Stimulated activated CD4-positive, alpha-beta T cell treated with anti-CD3 and anti-CD28 coated beads, Interleukin-2, amount 100 ng/mL, for 4 hours (primary cell): Measurements from ENCODE around the gene CREBZF.

ENCODE experiments used
- DNase-seq: peaks from one replicate; pipeline ENCODE4 v3.0.0-alpha.2; 2020; ENCODE audit warnings: low read depth

Gene CREBZF

GRCh38 chr11:85664615-85665481 lies at the start of gene CREBZF:
TSS of gene CREBZF (minus strand) at chr11:85665129. CDS start at chr11:85664875, 254 bp downstream.
- peak; percentile 89 for DNase-seq

- DNase-seq = no peak
These were observed 48.0 kb upstream of the CREBZF start for GRCh38 chr11:85712953-85713352.

GRCh38 chr11:85710917-85711316 lies 46.0 kb upstream of the CREBZF start:
- no peak for DNase-seq

- DNase-seq = no peak
These were observed 45.2 kb upstream of the CREBZF start for GRCh38 chr11:85709941-85710702.

GRCh38 chr11:85705800-85706199 lies 40.9 kb upstream of the CREBZF start:
- DNase-seq = no peak

GRCh38 chr11:85704967-85705366 lies 40.0 kb upstream of the CREBZF start:
- DNase-seq = no peak

GRCh38 chr11:85699957-85700741 lies 35.2 kb upstream of the CREBZF start:
- DNase-seq = no peak

GRCh38 chr11:85698195-85698594 lies 33.3 kb upstream of the CREBZF start:
- no peak for DNase-seq

GRCh38 chr11:85697747-85698146 lies 32.8 kb upstream of the CREBZF start:
- no peak for DNase-seq

- no peak for DNase-seq
These were observed 30.6 kb upstream of the CREBZF start for GRCh38 chr11:85695546-85695945.

GRCh38 chr11:85694385-85694980 lies 29.6 kb upstream of the CREBZF start:
- DNase-seq = peak; percentile 26

GRCh38 chr11:85685820-85686459 lies 21.0 kb upstream of the CREBZF start, which contains the start of gene CCDC89:
TSS of gene CCDC89 (minus strand) at chr11:85686195. CDS start at chr11:85686130, 65 bp downstream.
- no peak for DNase-seq

- DNase-seq = no peak
These were observed 20.3 kb upstream of the CREBZF start for GRCh38 chr11:85685125-85685819.

- DNase-seq = peak; percentile 53
These were observed 17.7 kb upstream of the CREBZF start for GRCh38 chr11:85682330-85683305.

- DNase-seq = no peak
These were observed 16.0 kb upstream of the CREBZF start for GRCh38 chr11:85680897-85681296.

- no peak for DNase-seq
These were observed 14.6 kb upstream of the CREBZF start for GRCh38 chr11:85679576-85679975.

GRCh38 chr11:85673393-85673792 lies 8.5 kb upstream of the CREBZF start:
- DNase-seq = no peak

- no peak for DNase-seq
These were observed 7.4 kb upstream of the CREBZF start for GRCh38 chr11:85672105-85672902.
